Activated CD4-positive, CD25-positive, alpha-beta regulatory T cell (primary cell): ENCODE results near the gene ERGIC1.

Experiments
- DNase-seq, 4 experiments: peaks; one replicate each; lab custom pipeline; 2025; lab: John Stamatoyannopoulos, UW

The ERGIC1 gene

DNA sequence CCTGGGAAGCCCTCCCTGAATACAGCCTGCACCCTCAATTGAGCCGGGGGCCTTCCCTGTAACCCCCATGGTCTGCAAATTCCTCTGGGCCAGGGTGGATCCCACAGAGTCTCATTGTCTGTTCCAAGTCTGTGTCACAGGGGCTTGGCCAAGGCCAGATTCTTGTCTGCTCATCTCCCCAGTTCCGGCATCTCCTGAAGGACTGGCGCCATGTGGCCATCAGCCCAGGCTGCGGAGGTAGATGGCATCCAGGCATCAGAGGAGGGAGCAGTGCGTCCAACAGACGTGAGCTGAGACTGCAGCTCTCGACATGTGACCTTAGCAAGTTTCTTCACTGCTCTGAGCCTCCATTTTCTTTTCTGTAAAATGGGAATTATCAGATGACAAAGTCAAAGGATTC, 87.9 kb downstream of the ERGIC1 start:
- no peak for DNase-seq

DNA sequence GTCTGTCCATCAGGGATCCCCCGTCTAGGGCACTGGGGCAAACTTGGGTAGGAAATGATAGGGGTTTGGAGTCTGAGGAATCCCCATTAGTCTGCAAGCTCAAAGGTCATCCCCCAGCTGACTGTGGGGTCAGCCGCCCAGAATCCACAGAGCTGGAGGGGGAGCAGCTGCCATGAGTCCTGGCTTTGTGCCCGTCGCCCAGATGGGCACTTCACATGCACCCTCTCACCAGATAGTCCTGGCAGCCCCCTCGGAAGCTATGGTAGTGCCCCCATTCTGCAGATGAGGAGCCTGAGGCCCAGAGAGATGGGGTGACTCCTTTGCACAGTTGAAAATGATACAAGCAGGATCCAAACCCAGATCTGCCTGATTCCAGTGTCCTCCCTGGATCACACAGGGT, 89.5 kb downstream of the ERGIC1 start:
- DNase-seq: no peak

DNA sequence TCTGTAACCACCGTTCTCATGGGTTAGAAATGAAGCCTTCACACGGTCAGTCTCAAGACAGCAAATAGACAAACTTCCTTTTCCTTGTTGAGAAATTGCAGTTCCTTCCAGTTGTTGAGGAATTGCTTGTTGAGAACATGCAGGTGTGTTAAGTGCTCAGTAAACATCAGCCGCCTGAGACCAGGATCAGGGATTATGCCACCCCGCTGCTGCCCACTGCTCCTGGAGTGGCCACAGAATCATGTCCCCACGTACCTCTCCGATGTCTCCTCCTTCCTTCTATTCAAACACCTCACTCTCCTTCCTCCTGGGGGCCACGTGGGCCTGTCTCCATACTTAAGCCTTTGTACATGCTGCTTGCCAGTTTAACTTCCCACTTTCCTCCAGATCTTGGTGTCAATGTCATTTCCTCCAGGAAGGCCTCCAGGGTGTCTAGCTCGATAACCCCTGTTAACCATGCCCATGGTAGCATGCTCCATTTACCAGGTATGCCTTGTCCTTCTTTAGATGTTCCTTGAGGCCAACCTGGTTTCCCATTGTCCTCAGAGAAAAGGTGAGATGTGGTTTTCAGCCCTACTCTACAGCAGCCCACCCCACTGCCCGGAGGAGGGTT, 91.4 kb downstream of the ERGIC1 start:
- DNase-seq: no peak

DNA sequence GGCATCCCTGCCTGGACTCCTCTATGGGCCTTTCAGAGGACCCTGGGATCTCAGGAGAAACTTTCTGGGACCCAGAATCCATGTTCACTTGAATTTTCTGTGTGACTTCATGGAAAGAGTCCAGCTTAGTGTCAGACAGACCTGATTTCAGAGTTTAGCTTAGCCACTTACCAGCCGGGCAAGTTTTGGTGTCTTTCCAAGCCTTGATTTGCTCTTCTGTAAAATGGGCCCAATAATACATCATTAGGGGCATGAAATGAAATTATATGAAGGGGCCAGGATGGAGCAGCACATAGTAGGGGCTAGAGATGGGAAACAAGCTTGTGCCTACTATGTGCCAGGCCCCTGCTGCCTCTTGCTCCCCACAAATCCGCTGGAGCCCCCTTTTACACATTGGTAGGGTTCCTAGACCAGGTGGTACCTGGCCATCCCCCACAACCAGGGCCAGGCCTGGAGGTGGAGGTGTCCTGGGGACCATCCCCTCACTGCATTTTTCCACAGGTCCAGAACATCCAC, 92.0 kb downstream of the ERGIC1 start:
- no peak for DNase-seq

DNA sequence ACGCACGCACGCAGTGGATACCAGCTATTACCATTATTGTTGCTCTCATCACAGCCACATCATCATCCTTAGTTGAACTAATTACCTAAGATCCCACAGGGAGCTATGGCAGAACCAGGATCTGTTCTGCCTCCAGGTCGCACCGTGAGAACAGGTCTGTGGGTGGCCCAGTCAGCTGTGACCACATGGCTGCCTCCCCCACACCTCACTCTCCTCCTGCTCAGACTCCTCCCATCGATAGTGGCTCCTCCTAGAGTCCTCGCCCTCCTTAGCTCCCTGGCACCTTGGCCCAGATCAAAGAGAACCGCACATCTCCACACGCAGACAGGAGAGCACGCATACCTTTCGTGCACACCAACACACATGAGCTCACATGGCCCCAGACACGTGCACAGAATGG, 92.7 kb downstream of the ERGIC1 start:
- DNase-seq: no peak

GRCh38 chr5:172929371-172929838, 95.4 kb downstream of the ERGIC1 start:
- DNase-seq: no peak

DNA sequence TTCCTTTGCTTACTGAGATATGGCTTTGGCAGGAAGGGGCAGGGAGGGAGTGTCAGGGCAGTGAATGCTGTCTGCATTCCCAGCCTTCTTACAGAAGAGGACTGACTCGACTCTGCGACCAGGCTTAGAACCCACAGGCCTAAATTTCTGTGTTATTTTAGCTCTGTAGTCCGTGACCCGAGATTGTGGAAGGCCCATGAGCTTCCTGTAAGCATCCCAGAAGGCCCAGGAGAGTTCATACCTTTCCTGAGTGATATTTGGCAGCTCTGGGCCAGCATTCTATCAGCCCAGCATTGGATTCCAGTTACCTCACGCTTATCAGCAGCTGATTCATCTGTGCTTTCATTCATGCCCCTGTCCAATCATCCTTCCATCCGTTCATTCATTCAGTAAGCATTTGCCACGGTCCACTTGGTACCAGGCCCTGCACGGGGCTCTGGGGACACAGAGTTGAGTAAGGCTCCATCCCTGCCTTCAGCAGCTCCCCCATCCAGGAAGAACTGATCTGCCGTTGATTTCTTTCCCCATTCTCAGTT, 97.0 kb downstream of the ERGIC1 start:
- DNase-seq: no peak

DNA sequence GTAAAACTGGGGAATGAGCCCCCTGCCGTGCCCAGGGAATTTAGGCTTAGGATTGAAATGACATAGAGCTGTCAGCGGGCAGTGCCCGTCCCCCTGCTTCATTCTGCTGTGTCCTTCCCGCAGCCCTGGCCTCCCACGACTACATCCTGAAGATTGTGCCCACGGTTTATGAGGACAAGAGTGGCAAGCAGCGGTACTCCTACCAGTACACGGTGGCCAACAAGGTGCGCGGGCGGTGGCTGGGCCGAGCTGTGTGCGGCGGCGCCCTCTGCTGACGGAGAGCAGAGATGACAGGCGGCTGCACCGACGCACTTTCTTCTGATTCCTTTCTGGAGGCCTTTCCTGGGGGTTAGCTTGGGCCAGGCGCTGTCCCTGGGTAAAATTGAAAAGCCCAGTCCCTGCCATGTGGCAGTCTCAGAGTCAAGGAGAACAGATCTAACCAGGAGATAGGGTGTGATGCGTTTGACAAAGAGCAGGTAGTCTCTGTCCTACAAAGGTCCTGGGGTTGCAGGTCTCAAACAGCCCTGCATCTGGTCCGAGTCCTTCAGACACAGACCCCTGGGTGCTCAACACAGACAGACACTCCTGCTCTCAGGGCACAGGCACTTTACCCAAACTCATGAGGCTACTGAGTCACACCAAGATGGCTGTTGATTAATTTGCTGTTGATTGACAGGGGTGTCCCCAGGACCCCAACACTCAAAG, 98.4 kb downstream of the ERGIC1 start:
- peak; percentile 48 to 60 (median 54) for DNase-seq

DNA sequence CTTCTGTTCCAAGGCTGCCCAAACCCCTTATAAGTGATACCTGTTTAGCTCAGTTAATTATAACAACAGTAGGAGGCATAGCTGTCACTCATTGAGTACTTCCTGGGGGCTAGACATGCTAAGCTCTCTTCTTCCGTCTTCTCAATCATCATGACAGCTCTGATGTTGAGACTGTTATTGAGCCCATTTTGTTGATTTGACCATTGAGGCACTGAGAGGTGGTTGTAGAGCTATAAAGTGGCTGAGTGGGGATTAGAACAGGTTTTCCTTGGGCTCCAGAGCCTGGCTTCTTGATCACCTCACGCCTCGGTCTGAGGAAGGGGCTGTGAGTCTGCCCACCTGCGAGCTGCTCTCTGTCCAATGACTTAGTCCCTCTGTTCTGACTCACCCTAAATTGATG, 99.2 kb downstream of the ERGIC1 start:
- no peak for DNase-seq

GRCh38 chr5:172935096-172935495, 101.0 kb downstream of the ERGIC1 start:
- no peak for DNase-seq

DNA sequence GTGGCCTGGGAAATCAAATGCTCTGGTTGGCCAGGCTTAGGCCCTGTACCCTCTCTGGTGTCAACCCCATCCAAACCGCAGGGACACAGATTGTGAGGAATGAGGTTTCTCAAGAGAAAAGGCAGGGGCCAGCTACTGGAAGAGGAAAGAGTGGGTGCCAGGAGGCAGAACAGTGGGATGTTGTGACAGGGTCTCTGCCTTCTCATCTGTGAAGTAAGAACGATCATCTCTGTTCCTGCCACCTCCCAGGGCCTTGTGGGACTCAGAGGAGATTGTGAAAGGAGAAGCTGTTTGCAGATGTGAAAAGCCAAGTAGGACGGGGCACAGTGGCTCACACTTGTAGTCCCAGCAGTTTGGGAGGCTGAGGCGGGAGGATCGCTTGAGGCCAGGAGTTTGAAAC, 102.3 kb downstream of the ERGIC1 start:
- DNase-seq: no peak

- DNase-seq: no peak
Measured at GRCh38 chr5:172939071-172939470, 105.0 kb downstream of the ERGIC1 start.

DNA sequence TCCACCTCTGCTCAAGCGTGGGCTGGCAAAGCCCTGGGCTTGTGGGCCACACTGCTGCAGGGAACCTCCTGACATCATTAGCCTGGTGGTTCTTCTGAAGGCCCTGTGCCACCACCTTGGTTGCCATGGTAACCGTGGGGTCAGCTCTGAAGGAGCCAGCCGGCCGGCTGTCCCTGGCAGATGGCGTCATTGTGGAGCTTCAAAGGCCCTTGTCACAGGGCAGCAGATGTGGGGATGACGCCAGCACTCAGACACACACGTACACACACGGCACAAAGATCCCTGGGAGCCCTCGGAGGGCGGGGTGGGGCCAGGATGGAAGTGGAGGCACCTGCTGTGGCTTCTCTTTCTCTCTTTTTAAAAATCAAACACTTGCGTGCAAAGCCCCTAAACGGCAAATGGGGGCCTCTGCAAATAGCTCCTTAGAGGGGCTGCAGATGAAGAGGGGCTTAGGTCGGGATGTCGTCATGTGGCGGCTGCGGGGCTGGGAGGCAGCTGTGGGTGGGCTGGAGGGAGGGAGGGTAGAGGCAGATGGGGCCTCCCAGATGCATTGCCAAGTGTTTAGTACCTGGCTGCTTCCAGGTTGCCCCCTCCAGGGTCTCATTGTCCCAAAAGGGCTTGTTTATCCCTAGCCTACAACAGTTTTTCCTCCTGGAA, 105.7 kb downstream of the ERGIC1 start:
- DNase-seq: no peak

- DNase-seq: no peak
Measured at GRCh38 chr5:172940268-172941066, 106.4 kb downstream of the ERGIC1 start.

DNA sequence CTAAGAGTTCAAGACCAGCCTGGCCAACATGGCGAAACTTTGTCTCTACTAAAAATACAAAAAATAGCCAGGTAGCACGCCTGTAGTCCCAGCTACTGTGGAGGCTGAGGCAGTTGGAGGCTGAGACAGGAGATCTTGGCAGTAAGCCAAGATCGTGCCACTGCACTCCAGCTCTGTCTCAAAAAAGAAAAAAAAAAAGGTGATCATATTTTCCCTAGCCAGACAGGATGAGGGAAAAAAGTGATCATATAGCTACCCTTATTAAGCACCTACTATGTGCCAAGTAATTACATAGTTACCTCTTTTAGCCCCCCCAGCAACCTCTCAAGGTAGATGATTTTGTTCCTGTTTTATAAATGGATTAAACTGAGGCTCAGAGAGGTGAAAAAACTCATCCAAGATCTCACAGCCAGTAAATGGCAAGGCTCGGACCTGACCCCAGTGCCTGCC, 107.0 kb downstream of the ERGIC1 start:
- DNase-seq: no peak

DNA sequence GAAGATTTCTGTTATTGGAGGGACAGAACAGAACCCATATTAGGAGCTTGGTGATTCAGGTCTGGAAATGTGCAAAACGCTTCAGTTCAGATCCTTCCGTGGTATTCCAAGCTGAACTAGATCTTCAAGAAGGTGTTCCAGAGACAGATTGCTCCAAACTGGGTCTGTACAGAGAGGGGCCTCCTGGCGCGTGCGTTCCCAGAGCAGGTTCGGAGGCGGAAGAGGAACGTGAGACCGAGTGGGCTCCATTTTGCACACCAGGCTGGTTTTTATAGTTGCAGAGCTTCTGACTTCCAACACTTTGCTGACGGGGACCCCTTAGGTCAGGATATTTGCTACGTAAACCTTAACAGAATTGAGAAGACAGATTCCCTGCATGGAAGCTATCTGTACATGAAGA, 108.5 kb downstream of the ERGIC1 start:
- no peak for DNase-seq

- DNase-seq: no peak
Measured at GRCh38 chr5:172943283-172943841, 109.3 kb downstream of the ERGIC1 start.

- DNase-seq: no peak
Measured at GRCh38 chr5:172943906-172944305, 109.9 kb downstream of the ERGIC1 start.

DNA sequence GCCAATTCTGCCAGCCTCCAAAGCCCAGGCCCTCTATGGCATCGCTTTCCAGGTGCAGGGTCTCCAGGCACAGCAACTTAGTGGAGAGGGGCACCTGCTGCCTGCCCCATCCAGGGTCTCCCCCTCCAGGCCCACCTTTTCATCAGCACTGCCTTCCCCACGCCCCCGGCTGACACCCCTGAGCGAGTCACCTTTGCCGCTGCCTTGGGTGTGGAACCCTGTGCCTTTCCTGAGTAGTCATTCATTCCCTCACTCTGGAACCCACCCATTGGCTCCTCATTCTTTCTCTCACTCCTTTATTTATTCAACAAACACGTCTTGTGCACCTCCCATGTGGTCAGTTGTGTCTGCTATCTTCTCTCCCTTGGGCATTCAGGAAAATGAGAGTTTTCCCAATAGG, 110.7 kb downstream of the ERGIC1 start:
- DNase-seq: no peak

- no peak for DNase-seq
Measured at GRCh38 chr5:172945151-172945550, 111.1 kb downstream of the ERGIC1 start.

DNA sequence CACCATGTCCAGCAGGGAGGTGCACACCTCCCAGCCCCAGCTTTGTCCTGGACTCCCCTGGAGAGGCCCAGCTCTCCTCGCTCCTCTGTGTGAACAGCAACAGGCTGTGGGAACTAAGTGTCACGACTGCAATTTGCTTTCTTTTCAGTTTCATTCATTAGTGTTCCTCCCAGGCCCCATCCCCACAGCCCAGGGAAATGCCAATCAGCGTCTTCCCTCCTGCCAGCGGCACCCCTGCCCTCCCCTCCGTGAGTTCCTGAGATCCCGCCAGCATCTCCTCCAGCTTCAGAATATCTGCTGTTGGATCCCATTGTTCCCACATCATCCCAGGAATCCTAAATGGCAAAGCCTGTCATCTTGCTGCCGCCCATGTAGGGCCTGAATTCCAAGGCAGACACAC, 112.1 kb downstream of the ERGIC1 start:
- DNase-seq: no peak

- DNase-seq: no peak
Measured at GRCh38 chr5:172949426-172949825, 115.4 kb downstream of the ERGIC1 start.
